Right hindlimb (tissue), 1 donor: ENCODE results near the gene SLC11A1.

Experiments used
- DNase-seq: peaks from one replicate; pipeline ENCODE4 v3.0.0-alpha.2; 2018

Gene SLC11A1

GRCh38 chr2:218367415-218368149, 14.5 kb upstream of the SLC11A1 start:
- peak; percentile 91 for DNase-seq

GRCh38 chr2:218368150-218368528, 13.9 kb upstream of the SLC11A1 start:
- no peak for DNase-seq

GRCh38 chr2:218368621-218369153, 13.4 kb upstream of the SLC11A1 start:
- no peak for DNase-seq

GRCh38 chr2:218369330-218369729, 12.7 kb upstream of the SLC11A1 start:
- no peak for DNase-seq

- no peak for DNase-seq
Observed at GRCh38 chr2:218370410-218371063, 11.5 kb upstream of the SLC11A1 start.

GRCh38 chr2:218371983-218372350, 10.1 kb upstream of the SLC11A1 start:
- DNase-seq, result no peak

GRCh38 chr2:218374795-218375194, 7.3 kb upstream of the SLC11A1 start:
- no peak for DNase-seq

GRCh38 chr2:218375212-218375611, 6.9 kb upstream of the SLC11A1 start:
- no peak for DNase-seq

- DNase-seq, result no peak
Observed at GRCh38 chr2:218378053-218378452, 4.0 kb upstream of the SLC11A1 start.

GRCh38 chr2:218382785-218383184, 712 bp downstream of the SLC11A1 start:
- no peak for DNase-seq

GRCh38 chr2:218383892-218384519, 1.9 kb downstream of the SLC11A1 start:
- no peak for DNase-seq

- no peak for DNase-seq
Observed at GRCh38 chr2:218384975-218385374, 2.9 kb downstream of the SLC11A1 start.

GRCh38 chr2:218386505-218387368, 4.7 kb downstream of the SLC11A1 start:
- no peak for DNase-seq

GRCh38 chr2:218387369-218388194, 5.5 kb downstream of the SLC11A1 start:
- DNase-seq, result peak; percentile 65

- no peak for DNase-seq
Observed at GRCh38 chr2:218389333-218390150, 7.5 kb downstream of the SLC11A1 start.

GRCh38 chr2:218391202-218391601, 9.1 kb downstream of the SLC11A1 start:
- DNase-seq, result no peak

GRCh38 chr2:218392459-218392858, 10.4 kb downstream of the SLC11A1 start:
- no peak for DNase-seq

- no peak for DNase-seq
Observed at GRCh38 chr2:218392891-218393462, 10.9 kb downstream of the SLC11A1 start.

- DNase-seq, result no peak
Observed at GRCh38 chr2:218393750-218394290, 11.7 kb downstream of the SLC11A1 start.
